ENCODE measurements around the gene PTCD2.

DNA sequence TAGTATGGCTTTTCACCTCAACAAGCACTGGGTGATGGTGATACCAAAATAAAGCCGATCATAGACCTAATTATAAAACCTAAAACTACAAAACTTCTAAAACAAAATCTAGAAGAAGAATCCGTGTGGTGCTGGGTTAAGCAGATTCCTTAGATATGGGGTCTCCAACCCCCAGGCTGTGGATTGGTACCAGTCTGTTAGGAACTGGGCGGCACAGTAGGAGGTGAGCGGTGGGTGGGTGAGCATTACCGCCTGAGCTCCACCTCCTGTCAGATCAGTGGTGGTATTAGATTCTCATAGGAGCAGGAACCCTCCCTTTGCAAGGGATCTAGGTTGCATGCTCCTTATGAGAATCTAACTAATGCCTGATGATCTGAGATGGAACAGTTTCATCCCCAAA is 33.4 kb upstream of the PTCD2 start:
- TF ChIP-seq SUZ12 (IDR thresholded peaks at IDR 0.05; ENCODE audit: extremely low read depth, insufficient read depth, insufficient read length) (no peak), ZNF274 (IDR thresholded peaks at IDR 0.05; ENCODE audit: low read depth, low read length) (no peak)

All from NT2/D1 (cell line).